T47D (cell line): ENCODE data around the gene OGN.
"Not testable (repeated sequence)": the region's sequence is repeated elsewhere in the genome, so short reads cannot be mapped to it uniquely, and the experiment has no call there.

ENCODE experiments used
- DNase-seq, 2 experiments: peaks; one replicate each; pipeline versions ENCODE4 v3.0.0 to v3.0.0-alpha.2; 2011 to 2012; ENCODE audit warnings: low read depth in 1 of 2, low spot score in 1 of 2
- JUND ChIP-seq: IDR thresholded peaks from 2 replicates; pipeline ENCODE4 v1.6.1; 2012; ENCODE audit warnings: low read depth
- in situ Hi-C: cut with HindIII; loops from 2 replicates; pipeline ENCODE4 v1.10.0; 2016; ENCODE audit warnings: low sequenced_read_pairs, low pct_unique_long_range_greater_than_20kb

Gene OGN

GRCh38 chr9:92424340-92424739 lies 20.0 kb upstream of the OGN start, which contains the start of gene OMD:
TSS of gene OMD (minus strand) at chr9:92424471. CDS start at chr9:92417558, 6,913 bp downstream.
- no peak for TF ChIP-seq JUND
- no peak for DNase-seq
- in situ Hi-C loops, result no loop called here

GRCh38 chr9:92423612-92424011 lies 19.2 kb upstream of the OGN start:
- TF ChIP-seq JUND, result no peak
- DNase-seq, result no peak
- in situ Hi-C loops, result no loop called here

- no peak for DNase-seq
- in situ Hi-C loops, result no loop called here
- no peak for TF ChIP-seq JUND
Observed at GRCh38 chr9:92422611-92423338, 18.4 kb upstream of the OGN start.

DNA sequence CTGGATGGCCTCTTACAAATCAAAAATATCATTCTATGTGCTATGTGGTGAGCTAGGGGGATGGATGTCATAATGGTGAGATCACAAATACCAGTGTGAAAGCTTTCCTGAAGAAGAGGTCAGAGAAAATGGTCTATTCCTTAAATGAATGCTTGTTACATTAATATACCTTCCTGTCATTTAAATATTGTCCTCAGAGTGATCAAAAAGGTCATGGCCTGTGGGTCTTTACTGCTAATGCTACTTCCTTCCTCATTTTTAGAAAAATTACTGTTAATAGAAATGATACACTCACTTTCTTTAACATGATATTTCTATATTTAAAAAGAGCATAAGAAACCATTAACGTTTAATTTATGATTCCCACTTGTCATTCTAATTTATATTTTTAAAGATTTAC lies 10.2 kb upstream of the OGN start:
- no peak for DNase-seq
- no peak for TF ChIP-seq JUND
- in situ Hi-C loops, result no loop called here

GRCh38 chr9:92411157-92411556 lies 6.8 kb upstream of the OGN start:
- in situ Hi-C loops, DNase-seq: not testable (repeated sequence)

GRCh38 chr9:92408747-92409478 lies 4.5 kb upstream of the OGN start:
- no peak for TF ChIP-seq JUND
- DNase-seq, result no peak
- in situ Hi-C loops, result no loop called here

GRCh38 chr9:92407818-92408217 lies 3.4 kb upstream of the OGN start:
- TF ChIP-seq JUND, result no peak
- DNase-seq, result no peak
- in situ Hi-C loops, result no loop called here

DNA sequence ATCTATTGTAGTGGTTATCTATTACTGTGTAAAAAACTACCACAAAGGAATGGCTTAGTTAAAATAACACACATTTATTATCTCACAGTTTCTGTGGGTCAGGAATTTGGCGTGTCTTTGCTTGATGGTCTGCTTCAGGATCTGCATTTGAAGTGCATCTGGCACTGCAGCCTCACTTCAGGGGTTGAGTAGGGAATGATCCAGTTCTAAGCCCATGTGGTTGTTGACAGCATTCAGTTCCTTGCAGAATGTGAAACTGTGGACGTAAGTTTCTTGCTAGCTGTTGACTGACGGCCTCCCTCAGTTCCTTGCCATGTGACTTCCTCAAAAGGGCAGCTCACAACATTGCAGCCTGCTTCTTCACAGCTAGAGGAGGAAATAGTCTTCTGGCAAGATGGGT lies 2.1 kb upstream of the OGN start:
- TF ChIP-seq JUND, result no peak
- in situ Hi-C loops, result no loop called here
- no peak for DNase-seq

DNA sequence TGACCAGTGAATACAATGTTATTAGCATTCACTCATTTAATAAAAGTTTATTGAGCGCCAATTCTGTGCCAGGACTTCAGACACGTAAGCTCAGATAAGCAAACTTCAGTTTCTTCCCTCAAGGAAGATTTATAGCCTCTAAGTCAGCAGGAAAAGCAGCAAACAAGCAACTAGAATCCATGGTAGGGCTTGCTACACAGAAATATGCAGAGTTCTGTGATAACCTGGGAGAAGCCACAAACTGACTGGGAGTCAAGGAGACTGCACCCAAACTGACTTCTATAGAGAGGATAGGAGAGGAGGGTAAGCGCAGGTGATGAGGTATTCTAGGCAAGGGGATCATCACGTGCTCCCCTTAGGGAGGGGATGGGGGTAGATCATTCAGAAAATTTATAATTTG lies 1.4 kb upstream of the OGN start:
- in situ Hi-C loops, result no loop called here
- DNase-seq, result no peak
- no peak for TF ChIP-seq JUND

DNA sequence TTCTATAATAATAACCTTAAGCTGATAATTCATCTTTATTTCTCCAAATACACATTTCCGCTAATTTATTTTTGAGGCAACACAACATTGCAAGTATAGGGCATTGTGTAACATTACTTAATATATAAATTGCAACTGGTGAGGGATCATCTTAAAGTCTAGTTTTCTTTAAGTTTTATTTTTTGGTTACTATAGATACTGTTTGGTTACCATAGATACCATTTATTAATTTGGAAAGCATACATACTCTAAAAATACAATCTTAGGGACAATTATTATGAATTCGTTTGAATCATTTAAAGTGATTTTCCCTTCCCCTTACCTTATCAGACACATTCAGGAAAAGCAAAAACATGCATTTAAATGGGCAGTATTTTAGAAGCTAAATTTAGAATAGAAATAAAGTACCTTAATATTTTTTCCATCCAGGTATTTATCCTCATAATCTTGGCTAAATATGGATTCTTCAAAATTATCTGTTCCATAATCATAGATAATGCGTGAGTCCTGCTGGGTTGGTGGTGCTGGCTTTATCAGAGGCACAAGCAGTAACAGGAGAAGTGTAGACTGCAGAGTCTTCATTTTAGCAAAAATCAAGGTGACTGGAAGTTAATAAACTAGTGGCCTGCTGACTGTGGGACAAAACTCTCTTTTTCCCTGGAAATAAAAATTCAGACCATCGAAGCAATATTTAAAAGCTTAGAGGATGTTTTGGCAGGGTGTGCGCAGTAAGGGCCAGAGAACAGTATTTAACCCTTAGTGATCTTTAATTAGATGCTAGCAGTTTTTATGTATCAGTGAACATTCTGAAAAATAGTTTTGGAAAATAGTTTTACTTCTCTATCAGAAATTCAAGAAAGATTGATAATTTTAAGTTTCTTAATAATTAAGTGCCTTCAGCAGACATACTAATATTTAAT lies 1.3 kb downstream of the OGN start:
- no peak for DNase-seq
- in situ Hi-C loops, result no loop called here
- no peak for TF ChIP-seq JUND

DNA sequence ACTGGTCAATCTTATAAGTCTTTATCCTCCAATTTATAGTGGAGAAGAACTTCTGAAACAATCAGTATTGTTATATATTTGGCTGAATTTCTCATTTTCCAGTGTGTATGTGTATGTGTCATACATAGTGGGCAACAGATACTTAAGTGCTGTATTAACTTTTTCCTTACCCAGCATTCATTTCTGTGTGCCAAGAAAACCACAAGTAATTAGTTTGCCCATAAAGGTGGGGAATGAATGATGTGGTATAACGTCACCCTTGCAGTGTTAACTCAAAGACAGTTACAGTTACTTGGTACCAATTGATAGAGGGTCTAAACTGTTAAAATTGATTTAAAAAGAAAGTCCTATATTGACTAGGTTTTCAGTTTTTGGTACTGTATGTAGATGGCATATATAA lies 2.0 kb downstream of the OGN start:
- in situ Hi-C loops, result no loop called here
- no peak for DNase-seq
- TF ChIP-seq JUND, result no peak

DNA sequence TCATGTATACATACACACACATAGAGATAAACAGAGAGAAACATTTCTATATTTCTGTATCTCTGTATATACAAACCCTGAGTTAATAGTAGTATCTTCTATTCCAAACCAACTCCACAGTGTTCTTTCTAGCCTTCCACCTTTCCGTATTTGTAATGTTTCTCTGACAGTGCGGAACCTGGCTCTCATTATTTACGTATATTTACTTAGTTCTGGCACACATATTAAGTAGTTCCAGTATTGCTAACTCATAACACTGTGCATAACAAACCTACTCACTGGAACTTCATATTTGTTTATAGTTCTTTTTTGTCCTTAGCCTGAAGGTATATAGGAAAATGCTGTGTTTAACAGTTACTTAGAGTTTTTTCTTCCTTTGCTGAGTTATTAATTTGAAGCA lies 6.5 kb downstream of the OGN start:
- no peak for TF ChIP-seq JUND
- DNase-seq, result no peak
- in situ Hi-C loops, result no loop called here

- DNase-seq, result no peak
- in situ Hi-C loops, result no loop called here
- TF ChIP-seq JUND, result no peak
Observed at GRCh38 chr9:92395617-92396016, 8.8 kb downstream of the OGN start.
